Liver (tissue), 9 donors: ENCODE results near the gene MAMDC2. TPM values are rescaled to one million over a fixed set of nuclear protein-coding genes. Genes with fewer than 3 reads are reported as not detected.

ENCODE experiments used
- DNase-seq: peaks from one replicate; pipeline ENCODE4 v3.0.0-alpha.2; 2017; ENCODE audit warnings: low spot score
- H3K27ac ChIP-seq, 2 donors: one replicate each; pipeline ENCODE4 v1.7.0; 2013; ENCODE audit warnings: inconsistent platforms in 2 of 2, low read length in 2 of 2, control low read depth in 1 of 2, low read depth in 1 of 2, mild to moderate bottlenecking in 1 of 2
- H3K27me3 ChIP-seq, 4 donors: one replicate each; pipeline versions ENCODE4 v1.6.1 to v1.7.0; 2013; ENCODE audit warnings: low read length in 3 of 4, inconsistent platforms in 1 of 4, mild to moderate bottlenecking in 1 of 4, moderate library complexity in 1 of 4; ENCODE audit not compliant: control insufficient read depth in 4 of 4, insufficient read depth in 4 of 4
- H3K36me3 ChIP-seq, 4 donors: one replicate each; pipeline versions ENCODE4 v1.6.1 to v1.7.0; 2013; ENCODE audit warnings: low read length in 3 of 4, mild to moderate bottlenecking in 3 of 4, low read depth in 1 of 4, moderate library complexity in 1 of 4; ENCODE audit not compliant: control insufficient read depth in 4 of 4, insufficient read depth in 3 of 4
- H3K4me1 ChIP-seq, 4 donors: one replicate each; pipeline versions ENCODE4 v1.6.1 to v1.7.0; 2013; ENCODE audit warnings: low read length in 3 of 4, mild to moderate bottlenecking in 3 of 4, moderate library complexity in 1 of 4; ENCODE audit not compliant: control insufficient read depth in 4 of 4, insufficient read depth in 4 of 4
- H3K4me3 ChIP-seq, 3 donors: one replicate each; pipeline versions ENCODE4 v1.6.1 to v1.7.0; 2013; ENCODE audit warnings: low read length in 3 of 3, control low read depth in 1 of 3, low read depth in 1 of 3, mild to moderate bottlenecking in 1 of 3
- H3K9ac ChIP-seq, 2 donors: one replicate each; pipeline ENCODE4 v1.7.0; 2013; ENCODE audit warnings: low read length in 2 of 2, mild to moderate bottlenecking in 2 of 2, moderate library complexity in 2 of 2, control low read depth in 1 of 2, low read depth in 1 of 2
- H3K9me3 ChIP-seq, 4 donors: one replicate each; pipeline versions ENCODE4 v1.6.1 to v1.7.0; 2013; ENCODE audit warnings: low read length in 3 of 4; ENCODE audit not compliant: control insufficient read depth in 4 of 4
- ATF3 ChIP-seq: IDR thresholded peaks from 2 replicates; pipeline ENCODE4 v1.6.1; 2016; ENCODE audit warnings: antibody characterized with exemption
- CTCF ChIP-seq: fragments of 150-350 bp; IDR thresholded peaks from 2 replicates; pipeline ENCODE4 v1.5.1; 2017; ENCODE audit warnings: improper control_type of control experiment, low read depth, low read length; ENCODE audit not compliant: missing input control
- EGR1 ChIP-seq, 2 donors: IDR thresholded peaks; 2 replicates each; pipeline ENCODE4 v1.6.1; 2016 to 2018; ENCODE audit warnings: antibody characterized with exemption in 2 of 2, low read depth in 2 of 2
- FOXA1 ChIP-seq: IDR thresholded peaks from 2 replicates; pipeline ENCODE4 v1.6.1; 2016; ENCODE audit warnings: antibody characterized with exemption
- FOXA2 ChIP-seq: IDR thresholded peaks from 2 replicates; pipeline ENCODE4 v1.6.1; 2016; ENCODE audit warnings: antibody characterized with exemption
- GABPA ChIP-seq, 2 donors: IDR thresholded peaks in 1 of 2; conservative IDR thresholded peaks in 1 of 2; 2 replicates each; pipeline ENCODE4 v1.6.1; 2016; ENCODE audit warnings: antibody characterized with exemption in 2 of 2, mild to moderate bottlenecking in 1 of 2, moderate library complexity in 1 of 2
- HNF4A ChIP-seq, 2 donors: conservative IDR thresholded peaks; 2 replicates each; pipeline ENCODE4 v1.6.1; 2016; ENCODE audit warnings: antibody characterized with exemption in 2 of 2, mild to moderate bottlenecking in 2 of 2
- HNF4G ChIP-seq: IDR thresholded peaks from 2 replicates; pipeline ENCODE4 v1.6.1; 2016; ENCODE audit warnings: antibody characterized with exemption
- JUND ChIP-seq, 2 donors: IDR thresholded peaks; 2 replicates each; pipeline ENCODE4 v1.6.1; 2016; ENCODE audit warnings: antibody characterized with exemption in 2 of 2
- MAX ChIP-seq: IDR thresholded peaks from 2 replicates; pipeline ENCODE4 v1.6.1; 2016; ENCODE audit warnings: antibody characterized with exemption
- NR2F2 ChIP-seq: IDR thresholded peaks from 2 replicates; pipeline ENCODE4 v1.6.1; 2016; ENCODE audit warnings: antibody characterized with exemption
- RAD21 ChIP-seq, 2 donors: IDR thresholded peaks; 2 replicates each; pipeline ENCODE4 v1.6.1; 2016; ENCODE audit warnings: antibody characterized with exemption in 2 of 2, mild to moderate bottlenecking in 2 of 2
- RXRA ChIP-seq, 2 donors: IDR thresholded peaks; 2 replicates each; pipeline ENCODE4 v1.6.1; 2017 to 2018; ENCODE audit warnings: antibody characterized with exemption in 2 of 2, mild to moderate bottlenecking in 1 of 2
- SP1 ChIP-seq: IDR thresholded peaks from 2 replicates; pipeline ENCODE4 v1.6.1; 2018; ENCODE audit warnings: antibody characterized with exemption, mild to moderate bottlenecking
- TAF1 ChIP-seq: conservative IDR thresholded peaks from 2 replicates; pipeline ENCODE4 v1.6.1; 2016; ENCODE audit warnings: antibody characterized with exemption, mild to moderate bottlenecking
- YY1 ChIP-seq: IDR thresholded peaks from 2 replicates; pipeline ENCODE4 v1.6.1; 2016; ENCODE audit warnings: antibody characterized with exemption, mild to moderate bottlenecking
- ZBTB33 ChIP-seq: IDR thresholded peaks from 2 replicates; pipeline ENCODE4 v1.6.1; 2016; ENCODE audit warnings: antibody characterized with exemption
- WGBS: extraction: QIAGEN DNeasy Blood & Tissue Kit; methylation state at CpG from one replicate; pipeline ENCODE4 v1.1.7; 2013; 5-methylcytosine and 5-hydroxymethylcytosine counted together
- polyA plus RNA-seq, 2 donors: library from polyadenylated mRNA; stranded (reverse) in 1 of 2; unstranded in 1 of 2; fragments of 200-250 nt in 1 of 2; fragments of >200 nt in 1 of 2; fragmentation: Nextera tagmentation in 1 of 2; extraction: Ambion mirVana in 1 of 2; gene quantifications; one replicate each; pipeline versions ENCODE4 v1.2.1 to v1.2.3, GENCODE V29; 2013 to 2015
- total RNA-seq, 2 donors: library from RNA; depleted of rRNA; stranded (reverse); fragments of >200 nt; gene quantifications; one replicate each; pipeline ENCODE4 v1.2.3, GENCODE V29; 2014
- TF ChIP-seq, protein P1 (sequence below): IDR thresholded peaks from 2 replicates; pipeline ENCODE4 v1.6.1; 2016; ENCODE audit warnings: antibody characterized with exemption, mild to moderate bottlenecking
- donor health status: healthy.
- donor health status: healthy.
- donor health status: healthy.
- donor health status: healthy.
- donor health status: healthy.

Gene MAMDC2
- total and polyA plus RNA-seq, 4 donors: 0.28 to 4.4 (median 1.0) TPM

- no peaks in the 10 kb centered on the region for H3K4me1 ChIP-seq
- DNase-seq: no peak
- no peaks in the 10 kb centered on the region for H3K27me3 ChIP-seq
- no peak overlapping the region for H3K4me3 ChIP-seq
- 92% methylated on average over 2 of the region's 2 CpGs for WGBS
- no peaks in the 10 kb centered on the region for H3K9me3 ChIP-seq
- no peaks in the 10 kb centered on the region for H3K36me3 ChIP-seq
- no peak overlapping the region for H3K9ac ChIP-seq
- H3K27ac ChIP-seq: no peak overlapping the region
- TF ChIP-seq CTCF (no peak), FOXA2 (no peak), HNF4A (conservative IDR thresholded peaks at IDR 0.05) (no peak), JUND (IDR thresholded peaks at IDR 0.05) (no peak), RXRA (IDR thresholded peaks at IDR 0.05) (no peak), EGR1 (IDR thresholded peaks at IDR 0.05; ENCODE audit: low read depth in 2 of 2) (no peak), GABPA (IDR thresholded peaks at IDR 0.05 in 1 of 2, conservative IDR thresholded peaks at IDR 0.05 in 1 of 2) (no peak), HNF4G (no peak), MAX (no peak), FOXA1 (no peak), ATF3 (no peak), NR2F2 (no peak), TAF1 (no peak), SP1 (no peak), YY1 (no peak), ZBTB33 (no peak), RAD21 (IDR thresholded peaks at IDR 0.05) (no peak)
- TF ChIP-seq, protein P1, sequence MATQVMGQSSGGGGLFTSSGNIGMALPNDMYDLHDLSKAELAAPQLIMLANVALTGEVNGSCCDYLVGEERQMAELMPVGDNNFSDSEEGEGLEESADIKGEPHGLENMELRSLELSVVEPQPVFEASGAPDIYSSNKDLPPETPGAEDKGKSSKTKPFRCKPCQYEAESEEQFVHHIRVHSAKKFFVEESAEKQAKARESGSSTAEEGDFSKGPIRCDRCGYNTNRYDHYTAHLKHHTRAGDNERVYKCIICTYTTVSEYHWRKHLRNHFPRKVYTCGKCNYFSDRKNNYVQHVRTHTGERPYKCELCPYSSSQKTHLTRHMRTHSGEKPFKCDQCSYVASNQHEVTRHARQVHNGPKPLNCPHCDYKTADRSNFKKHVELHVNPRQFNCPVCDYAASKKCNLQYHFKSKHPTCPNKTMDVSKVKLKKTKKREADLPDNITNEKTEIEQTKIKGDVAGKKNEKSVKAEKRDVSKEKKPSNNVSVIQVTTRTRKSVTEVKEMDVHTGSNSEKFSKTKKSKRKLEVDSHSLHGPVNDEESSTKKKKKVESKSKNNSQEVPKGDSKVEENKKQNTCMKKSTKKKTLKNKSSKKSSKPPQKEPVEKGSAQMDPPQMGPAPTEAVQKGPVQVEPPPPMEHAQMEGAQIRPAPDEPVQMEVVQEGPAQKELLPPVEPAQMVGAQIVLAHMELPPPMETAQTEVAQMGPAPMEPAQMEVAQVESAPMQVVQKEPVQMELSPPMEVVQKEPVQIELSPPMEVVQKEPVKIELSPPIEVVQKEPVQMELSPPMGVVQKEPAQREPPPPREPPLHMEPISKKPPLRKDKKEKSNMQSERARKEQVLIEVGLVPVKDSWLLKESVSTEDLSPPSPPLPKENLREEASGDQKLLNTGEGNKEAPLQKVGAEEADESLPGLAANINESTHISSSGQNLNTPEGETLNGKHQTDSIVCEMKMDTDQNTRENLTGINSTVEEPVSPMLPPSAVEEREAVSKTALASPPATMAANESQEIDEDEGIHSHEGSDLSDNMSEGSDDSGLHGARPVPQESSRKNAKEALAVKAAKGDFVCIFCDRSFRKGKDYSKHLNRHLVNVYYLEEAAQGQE: no peak
These were observed 185.0 kb downstream of the MAMDC2 start for GRCh38 chr9:70228611-70229010.
